Neural crest cell (in vitro differentiated cells): ENCODE results near the gene PDCD1LG2. TPM values are rescaled to one million over a fixed set of nuclear protein-coding genes. Genes with fewer than 3 reads are reported as not detected.

Source experiments
- DNase-seq: peaks from one replicate; pipeline ENCODE4 v3.0.0; 2021; ENCODE audit warnings: low read depth, mixed read lengths, low spot score
- H3K27ac Mint-ChIP-seq: one replicate; pipeline ENCODE4 v1.8.0; 2021; ENCODE audit warnings: mild to moderate bottlenecking, mixed read lengths; ENCODE audit not compliant: unreplicated experiment
- H3K27me3 Mint-ChIP-seq: 2 replicates; pipeline ENCODE4 v1.8.0; 2021; ENCODE audit warnings: low read depth, mild to moderate bottlenecking, mixed read lengths
- H3K36me3 Mint-ChIP-seq: 2 replicates; pipeline ENCODE4 v1.8.0; 2021; ENCODE audit warnings: low read depth, mild to moderate bottlenecking, mixed read lengths
- H3K4me1 Mint-ChIP-seq: 2 replicates; pipeline ENCODE4 v1.8.0; 2021; ENCODE audit warnings: mixed read lengths
- H3K4me3 Mint-ChIP-seq: one replicate; pipeline ENCODE4 v1.8.0; 2021; ENCODE audit warnings: mild to moderate bottlenecking, mixed read lengths
- H3K9me3 Mint-ChIP-seq: 2 replicates; pipeline ENCODE4 v1.8.0; 2021; ENCODE audit warnings: mixed read lengths
- total RNA-seq: library from RNA; stranded (reverse); gene quantifications from 2 replicates; pipeline ENCODE4 v1.2.1, GENCODE V29; 2021
- TF ChIP-seq, protein P1 (sequence below): fragments of 200-600 bp; sonication (generic); conservative IDR thresholded peaks from 2 replicates; pipeline ENCODE4 v1.5.0; 2021; ENCODE audit warnings: antibody characterized with exemption, mild to moderate bottlenecking

Gene PDCD1LG2
- total RNA-seq, 1 donor from 2014 or later: not detected

DNA sequence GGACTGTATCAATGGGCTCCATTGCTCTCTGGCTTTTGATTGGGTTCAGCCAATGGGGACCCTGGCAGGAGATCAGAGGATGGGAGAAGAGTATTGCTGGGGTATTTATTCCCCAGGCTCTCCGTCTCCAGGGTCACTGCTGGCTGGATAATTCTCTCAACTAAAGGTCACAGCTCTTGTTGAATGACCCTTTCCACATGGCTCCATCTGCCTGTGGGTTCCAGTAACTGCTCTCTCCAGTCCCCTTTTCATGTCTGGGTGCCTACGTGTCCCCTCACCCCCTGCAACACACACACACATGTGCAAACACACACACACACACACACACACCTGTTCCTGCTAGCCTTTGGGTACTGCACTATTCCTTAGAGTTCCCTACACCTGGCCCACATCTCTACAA lies 64.7 kb downstream of the PDCD1LG2 start:
- Mint-ChIP-seq H3K4me1 (no peaks in the 10 kb centered on the region), H3K4me3 (no peak overlapping the region), H3K9me3 (peaks cover 6% of the 10 kb centered on the region), H3K27ac (no peak overlapping the region), H3K27me3 (no peaks in the 10 kb centered on the region), H3K36me3 (no peaks in the 10 kb centered on the region)
- no peak for DNase-seq
- TF ChIP-seq, protein P1, sequence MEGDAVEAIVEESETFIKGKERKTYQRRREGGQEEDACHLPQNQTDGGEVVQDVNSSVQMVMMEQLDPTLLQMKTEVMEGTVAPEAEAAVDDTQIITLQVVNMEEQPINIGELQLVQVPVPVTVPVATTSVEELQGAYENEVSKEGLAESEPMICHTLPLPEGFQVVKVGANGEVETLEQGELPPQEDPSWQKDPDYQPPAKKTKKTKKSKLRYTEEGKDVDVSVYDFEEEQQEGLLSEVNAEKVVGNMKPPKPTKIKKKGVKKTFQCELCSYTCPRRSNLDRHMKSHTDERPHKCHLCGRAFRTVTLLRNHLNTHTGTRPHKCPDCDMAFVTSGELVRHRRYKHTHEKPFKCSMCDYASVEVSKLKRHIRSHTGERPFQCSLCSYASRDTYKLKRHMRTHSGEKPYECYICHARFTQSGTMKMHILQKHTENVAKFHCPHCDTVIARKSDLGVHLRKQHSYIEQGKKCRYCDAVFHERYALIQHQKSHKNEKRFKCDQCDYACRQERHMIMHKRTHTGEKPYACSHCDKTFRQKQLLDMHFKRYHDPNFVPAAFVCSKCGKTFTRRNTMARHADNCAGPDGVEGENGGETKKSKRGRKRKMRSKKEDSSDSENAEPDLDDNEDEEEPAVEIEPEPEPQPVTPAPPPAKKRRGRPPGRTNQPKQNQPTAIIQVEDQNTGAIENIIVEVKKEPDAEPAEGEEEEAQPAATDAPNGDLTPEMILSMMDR: no peak

DNA sequence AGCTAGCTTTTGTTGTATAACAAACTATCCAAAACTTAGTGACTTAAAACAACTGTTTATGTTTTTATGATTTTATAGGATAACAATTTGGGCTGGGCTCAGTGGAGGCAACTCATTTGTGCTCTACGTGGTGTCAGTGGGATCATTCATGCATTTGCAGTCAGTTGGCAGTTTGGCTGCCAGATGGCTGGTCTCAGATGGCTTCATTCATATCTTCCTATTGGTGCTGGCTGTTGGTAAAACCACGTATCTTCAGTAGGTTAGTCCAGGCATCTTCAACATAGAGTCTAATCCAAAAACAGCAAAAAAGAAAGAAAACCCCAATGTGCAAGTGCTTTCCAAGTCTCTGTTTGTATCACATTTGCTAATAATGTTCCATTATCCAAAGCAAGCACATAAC lies 66.9 kb downstream of the PDCD1LG2 start:
- TF ChIP-seq, protein P1: no peak
- no peak for DNase-seq
- Mint-ChIP-seq H3K27me3 (no peaks in the 10 kb centered on the region), H3K4me3 (no peak overlapping the region), H3K4me1 (no peaks in the 10 kb centered on the region), H3K27ac (no peak overlapping the region), H3K9me3 (peaks cover 6% of the 10 kb centered on the region), H3K36me3 (no peaks in the 10 kb centered on the region)

DNA sequence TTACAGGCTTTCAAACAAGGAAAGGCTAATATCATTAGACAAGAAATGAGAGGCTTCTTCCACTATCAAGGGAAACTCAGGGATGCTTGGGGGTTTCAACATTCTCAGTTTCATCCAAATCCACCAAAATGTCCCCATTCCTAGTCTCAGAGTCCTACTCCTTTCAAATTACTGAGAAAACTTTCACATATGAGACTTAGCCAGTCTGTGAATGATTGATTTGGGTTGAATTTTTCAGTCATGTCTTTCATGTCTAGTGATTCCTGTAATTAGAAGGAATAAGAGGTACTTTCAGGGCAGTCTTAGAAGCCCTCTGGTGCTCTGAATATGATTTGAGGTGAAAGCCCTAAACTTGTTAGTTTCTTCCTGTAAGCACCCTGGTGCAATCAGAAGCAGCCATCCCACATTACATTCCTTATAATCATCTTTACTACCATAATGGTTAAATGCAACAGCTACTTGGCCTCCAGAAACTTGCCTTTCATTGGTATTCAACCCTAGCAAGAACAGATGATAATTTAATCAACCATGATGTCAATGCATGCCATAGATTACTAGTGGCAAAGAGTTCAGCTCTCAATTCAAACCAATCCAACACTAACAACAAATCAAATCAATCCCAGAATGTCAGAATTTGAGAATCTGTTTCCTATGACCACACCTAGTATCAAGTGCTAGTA lies 67.8 kb downstream of the PDCD1LG2 start:
- Mint-ChIP-seq H3K4me3 (no peak overlapping the region), H3K4me1 (no peaks in the 10 kb centered on the region), H3K36me3 (no peaks in the 10 kb centered on the region), H3K27ac (no peak overlapping the region), H3K9me3 (peaks cover 6% of the 10 kb centered on the region), H3K27me3 (no peaks in the 10 kb centered on the region)
- TF ChIP-seq, protein P1: no peak
- no peak for DNase-seq

DNA sequence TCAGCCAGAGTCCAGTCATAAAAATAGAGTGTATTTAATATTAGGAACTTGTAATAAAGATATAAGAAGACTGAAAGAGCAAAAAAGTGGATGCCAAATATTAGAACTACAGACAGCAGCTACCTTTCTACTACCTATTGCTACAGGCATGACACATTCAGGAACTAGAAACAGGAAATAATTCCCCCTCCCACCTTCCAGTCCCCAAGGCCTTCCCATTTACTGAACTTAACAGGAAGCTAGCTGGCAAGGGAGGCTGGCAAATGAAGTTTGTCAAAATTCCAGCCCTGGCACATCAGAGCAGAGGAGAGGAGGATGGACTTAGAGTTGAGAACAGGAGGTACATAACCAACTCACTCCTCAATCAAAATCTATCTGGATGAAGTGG lies 68.4 kb downstream of the PDCD1LG2 start:
- TF ChIP-seq, protein P1: no peak
- H3K4me3 Mint-ChIP-seq: no peak overlapping the region
- no peak for DNase-seq
- H3K27ac Mint-ChIP-seq: no peak overlapping the region
- H3K4me1 Mint-ChIP-seq: no peaks in the 10 kb centered on the region
- H3K36me3 Mint-ChIP-seq: no peaks in the 10 kb centered on the region
- peaks cover 6% of the 10 kb centered on the region for H3K9me3 Mint-ChIP-seq
- no peaks in the 10 kb centered on the region for H3K27me3 Mint-ChIP-seq

DNA sequence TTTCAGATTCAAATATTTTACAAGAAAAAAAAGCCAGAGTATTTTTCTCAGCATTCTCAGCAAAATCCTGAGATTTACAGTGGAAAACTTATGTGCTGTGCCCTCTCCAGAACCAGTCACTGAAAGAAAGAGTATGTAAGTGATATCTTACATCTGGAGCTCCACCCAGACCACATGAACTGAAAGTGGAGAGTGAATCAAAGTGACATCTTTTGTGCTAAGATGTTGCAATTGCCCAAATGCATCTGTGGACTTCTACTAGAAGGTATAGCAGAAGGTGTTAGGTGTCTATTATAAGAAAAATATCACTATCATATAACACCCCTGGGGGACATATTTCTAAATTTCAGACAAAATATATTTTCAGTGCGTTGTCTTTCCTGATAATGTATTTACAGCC lies 69.5 kb downstream of the PDCD1LG2 start:
- H3K27ac Mint-ChIP-seq: no peak overlapping the region

More for the DNA sequence above, 69.5 kb downstream of the PDCD1LG2 start:
- DNase-seq: no peak
- H3K4me3 Mint-ChIP-seq: no peak overlapping the region
- peaks cover 3% of the 10 kb centered on the region for H3K9me3 Mint-ChIP-seq
- H3K36me3 Mint-ChIP-seq: no peaks in the 10 kb centered on the region
- no peaks in the 10 kb centered on the region for H3K4me1 Mint-ChIP-seq
- TF ChIP-seq, protein P1: no peak
- H3K27me3 Mint-ChIP-seq: no peaks in the 10 kb centered on the region
